Pons (tissue), 1 donor: ENCODE measurements around the gene PLCG1.
"Not testable (repeated sequence)": the region's sequence is repeated elsewhere in the genome, so short reads cannot be mapped to it uniquely, and the experiment has no call there.

Experiments
- DNase-seq: peaks from one replicate; pipeline ENCODE4 v3.0.0-alpha.2; 2016; ENCODE audit warnings: low spot score

PLCG1 gene

GRCh38 chr20:41124451-41125094, 12.8 kb upstream of the PLCG1 start:
- no peak for DNase-seq

DNA sequence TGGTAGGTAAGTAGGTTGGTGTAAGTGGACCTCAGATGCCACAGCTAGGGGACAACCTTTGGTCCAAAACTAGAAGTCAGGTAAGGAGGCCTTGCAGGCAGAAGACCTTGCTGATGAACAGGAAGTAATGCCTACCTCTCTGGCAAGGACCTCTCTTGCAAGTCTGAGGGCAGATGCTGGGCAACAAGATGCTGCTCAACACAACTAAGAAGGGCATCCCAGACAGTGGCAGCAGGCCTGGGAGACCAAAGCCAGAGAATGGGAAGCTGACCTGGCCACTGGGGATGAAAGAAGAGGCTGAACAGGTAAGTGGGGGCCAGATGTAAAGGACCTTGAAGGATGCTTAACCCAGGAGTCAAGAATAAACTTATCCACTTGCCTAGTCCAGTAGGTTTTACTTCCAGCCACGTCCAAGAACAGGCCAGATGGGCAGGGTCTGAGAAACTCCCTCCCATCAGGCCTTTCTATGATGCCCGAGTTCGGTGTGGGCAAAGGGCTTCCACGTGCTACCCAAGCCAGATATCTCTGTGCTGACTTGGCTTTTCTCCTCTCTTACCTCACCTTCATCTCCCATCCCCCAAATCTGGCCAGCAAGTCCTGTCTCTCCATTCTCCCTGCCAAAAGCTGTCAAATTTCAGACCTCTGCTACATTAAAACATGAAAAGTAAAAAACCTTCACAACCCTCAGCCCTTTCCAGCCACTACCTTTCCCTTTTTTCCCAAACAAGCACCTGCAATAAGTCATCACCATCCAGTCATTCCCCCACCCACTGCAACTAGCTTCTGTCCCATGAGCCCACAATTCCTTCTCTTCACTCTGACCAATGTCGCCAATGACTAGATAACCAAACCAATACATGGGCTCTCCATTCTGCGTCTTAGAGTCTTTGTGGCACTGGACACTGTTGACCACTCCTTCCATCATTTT, 11.5 kb upstream of the PLCG1 start:
- no peak for DNase-seq

DNA sequence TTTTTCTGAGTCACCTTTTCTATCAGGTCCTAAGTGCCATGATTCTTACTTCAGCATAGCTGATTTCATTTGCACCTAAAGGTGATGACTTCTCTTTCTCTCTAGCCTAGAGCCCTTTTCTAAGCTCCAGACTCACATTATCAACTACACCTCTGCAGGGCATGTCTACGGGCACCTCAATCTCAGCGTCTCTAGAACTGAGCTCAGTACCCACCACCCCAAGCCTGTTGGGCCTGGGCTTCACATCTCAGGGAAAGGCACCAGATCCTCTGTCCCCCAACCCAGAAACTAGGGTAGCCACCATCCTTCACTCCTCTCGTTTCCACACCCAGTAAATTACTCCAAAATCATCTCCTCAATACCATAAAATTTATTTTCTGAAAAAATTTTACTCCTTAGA, 10.6 kb upstream of the PLCG1 start:
- no peak for DNase-seq

GRCh38 chr20:41128317-41128716, 9.0 kb upstream of the PLCG1 start:
- DNase-seq, result not testable (repeated sequence)

DNA sequence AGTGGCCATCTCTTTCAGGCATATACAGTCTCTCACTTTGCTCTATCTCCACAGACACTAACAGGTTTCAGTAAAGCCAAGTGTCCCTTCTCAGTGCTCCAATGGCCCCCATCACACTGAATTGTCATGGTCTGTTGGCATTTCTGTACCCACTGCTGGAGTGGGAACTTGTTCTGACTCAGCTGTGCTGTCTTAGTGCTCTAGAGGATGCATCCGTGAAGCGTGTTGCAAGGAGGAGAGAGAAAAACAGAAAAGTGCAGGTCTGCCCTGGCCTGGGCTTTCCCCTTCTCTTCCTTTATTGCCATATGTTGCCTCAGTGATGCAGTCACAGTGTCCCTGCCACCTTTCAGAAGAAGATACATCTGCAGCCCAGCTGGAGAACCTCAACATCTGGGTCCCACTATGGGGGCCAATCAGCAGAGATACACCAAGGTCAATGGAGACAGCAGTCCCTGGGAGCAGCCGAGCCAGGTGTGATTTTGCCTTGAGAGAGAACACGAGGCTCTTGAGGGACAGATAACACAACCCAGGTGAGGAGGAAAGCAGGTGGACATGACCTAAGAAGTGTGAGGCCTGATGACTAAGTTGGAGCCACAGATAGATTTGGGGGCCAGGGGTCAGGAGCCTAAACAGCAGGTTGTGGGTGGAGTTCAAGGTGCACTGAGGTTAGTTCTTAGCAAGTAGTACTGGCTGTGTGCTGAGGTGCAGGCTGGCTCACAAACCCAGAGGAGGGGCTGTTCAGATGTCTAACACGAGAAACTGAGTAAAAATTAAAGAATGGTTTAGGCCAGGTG, 5.6 kb upstream of the PLCG1 start:
- no peak for DNase-seq

DNA sequence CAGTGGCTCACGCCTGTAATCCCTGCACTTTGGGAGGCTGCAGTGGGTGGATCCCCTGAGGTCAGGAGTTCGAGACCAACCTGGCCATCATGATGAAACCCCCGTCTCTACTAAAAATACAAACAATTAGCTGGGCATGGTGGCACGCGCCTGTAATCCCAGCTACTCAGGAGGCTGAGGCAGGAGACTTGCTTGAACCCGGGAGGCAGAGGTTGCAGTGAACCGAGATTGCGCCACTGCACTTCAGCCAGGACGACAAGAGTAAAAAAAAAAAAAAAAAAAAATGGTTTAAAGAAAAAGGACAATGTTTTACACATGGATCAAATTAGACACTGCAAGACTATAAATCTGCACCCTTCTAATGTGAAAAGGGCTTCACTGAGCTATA, 5.0 kb upstream of the PLCG1 start:
- DNase-seq, result not testable (repeated sequence)

GRCh38 chr20:41133709-41134361, 3.5 kb upstream of the PLCG1 start:
- DNase-seq, result no peak

DNA sequence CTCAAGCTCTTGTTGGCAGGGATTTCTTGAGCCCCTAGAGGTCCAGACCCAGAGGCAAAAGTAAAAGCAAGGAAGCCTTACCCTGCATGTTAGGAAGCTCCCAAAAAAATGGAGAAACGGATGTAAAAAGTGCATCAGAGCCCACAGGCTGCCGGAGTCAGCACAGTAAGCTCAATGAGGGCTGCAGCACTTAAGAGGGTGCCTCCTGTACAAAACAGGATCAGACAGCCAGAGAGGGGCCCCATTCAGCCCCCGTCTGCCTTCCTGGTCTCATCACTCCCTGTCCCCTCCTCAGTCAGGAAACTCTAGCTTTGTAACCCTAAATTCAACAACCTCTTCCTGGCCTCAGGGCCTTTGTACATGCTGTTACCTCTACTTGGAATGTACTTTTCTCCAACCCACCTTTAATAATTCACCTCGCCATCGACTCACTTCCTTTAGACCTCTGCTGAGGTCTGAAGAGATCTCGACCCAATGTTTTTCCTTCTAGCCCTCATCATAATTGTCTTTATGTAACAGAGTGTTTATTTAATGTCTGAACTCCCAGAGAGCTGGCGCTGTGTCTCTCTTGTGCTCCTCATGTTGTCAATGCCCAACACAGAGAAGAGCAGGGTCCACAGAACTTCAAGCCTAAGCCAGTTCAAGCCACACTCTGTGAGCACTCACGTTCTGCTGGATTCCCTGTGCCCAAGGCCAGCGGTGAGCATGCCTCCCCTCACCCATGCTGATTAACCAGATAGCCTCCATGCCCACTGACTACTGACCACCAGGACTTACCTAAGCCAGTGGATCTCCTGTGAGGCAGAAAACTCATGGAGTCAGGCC, 2.8 kb upstream of the PLCG1 start:
- no peak for DNase-seq

GRCh38 chr20:41135187-41135887, 2.0 kb upstream of the PLCG1 start:
- DNase-seq, result no peak

- no peak for DNase-seq
Observed at GRCh38 chr20:41135888-41136679, 1.3 kb upstream of the PLCG1 start.

DNA sequence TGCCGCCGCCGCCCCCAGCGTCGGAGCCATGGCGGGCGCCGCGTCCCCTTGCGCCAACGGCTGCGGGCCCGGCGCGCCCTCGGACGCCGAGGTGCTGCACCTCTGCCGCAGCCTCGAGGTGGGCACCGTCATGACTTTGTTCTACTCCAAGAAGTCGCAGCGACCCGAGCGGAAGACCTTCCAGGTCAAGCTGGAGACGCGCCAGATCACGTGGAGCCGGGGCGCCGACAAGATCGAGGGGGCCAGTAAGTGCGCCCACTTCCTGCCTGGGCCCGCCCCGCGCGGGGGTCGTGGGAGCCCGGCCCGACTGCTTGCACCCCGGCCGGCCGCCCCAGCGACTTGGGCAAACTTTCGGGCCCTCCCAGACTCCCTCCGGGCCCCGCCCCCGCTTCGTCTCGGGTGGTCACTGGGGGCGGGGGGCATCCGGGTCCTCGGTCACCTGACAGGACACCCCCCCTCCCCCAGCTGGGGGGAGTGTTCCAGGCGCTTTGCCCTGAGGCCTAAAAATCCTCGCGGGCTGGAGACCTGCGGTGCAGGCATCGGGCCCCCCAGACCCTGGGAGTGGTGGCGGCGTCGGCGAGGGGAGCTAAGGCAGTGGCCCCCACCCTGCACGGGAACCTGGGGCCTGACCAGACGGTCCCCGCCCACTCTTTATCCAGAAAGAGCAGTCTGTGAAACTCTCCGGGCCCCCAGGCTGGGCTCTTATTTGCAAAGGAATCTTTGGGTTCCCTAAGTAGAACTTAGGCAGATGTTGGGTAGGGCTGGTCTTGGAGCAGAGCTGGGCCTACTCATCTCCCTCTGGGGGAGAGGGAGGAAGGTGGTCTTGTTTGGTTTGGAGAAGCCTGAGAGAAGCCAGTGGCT, 501 bp downstream of the PLCG1 start:
- DNase-seq, result peak; percentile 46

GRCh38 chr20:41138475-41139226, 1.3 kb downstream of the PLCG1 start:
- no peak for DNase-seq

- DNase-seq, result no peak
Observed at GRCh38 chr20:41139227-41140093, 2.1 kb downstream of the PLCG1 start.

- no peak for DNase-seq
Observed at GRCh38 chr20:41140226-41141133, 3.1 kb downstream of the PLCG1 start.

DNA sequence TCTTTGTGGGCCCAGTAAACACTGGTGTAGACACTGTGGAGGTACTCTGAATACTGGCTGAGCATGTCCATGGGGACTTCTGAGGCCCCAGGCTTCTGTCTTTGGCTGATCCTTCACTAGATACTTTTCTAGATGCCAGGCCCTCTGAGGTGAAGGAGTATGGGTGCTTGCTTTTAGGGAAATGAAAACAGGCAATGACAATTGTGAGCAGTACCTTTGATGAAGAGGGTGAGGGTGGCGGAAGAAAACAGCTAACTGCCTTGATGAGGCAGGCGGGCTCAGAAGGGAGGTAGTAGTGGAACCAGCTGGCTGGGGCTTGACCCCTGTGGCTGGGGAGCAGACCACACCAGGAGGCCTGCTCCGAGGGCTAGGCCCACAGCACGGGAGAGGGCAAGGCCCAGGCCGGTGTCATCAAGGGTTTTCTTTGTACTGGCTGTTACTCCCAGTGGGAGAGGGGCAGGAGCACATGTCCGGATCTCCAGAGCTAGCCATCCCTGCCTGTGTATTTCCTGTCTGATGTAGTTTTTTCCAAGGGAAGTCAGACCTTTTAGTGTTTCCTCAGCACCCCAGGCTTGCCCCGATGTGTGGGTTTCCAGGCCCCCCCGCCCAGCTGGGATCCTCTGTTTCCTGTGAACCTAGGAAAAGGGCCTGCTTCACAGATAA, 3.9 kb downstream of the PLCG1 start:
- DNase-seq, result no peak
